ENCODE results near the gene REPS2. TPM values are rescaled to one million over a fixed set of nuclear protein-coding genes. Genes with fewer than 3 reads are reported as not detected.

REPS2 gene
- total and polyA plus RNA-seq, 5 donors from 2014 or later = 0.05 to 0.74 (median 0.52) TPM; not detected in 2

- Histone ChIP-seq H3K36me3 (ENCODE audit: control insufficient read depth, insufficient read depth, low read length) (no peaks in the 10 kb centered on the region), H3K9me3 (ENCODE audit: control insufficient read depth in 2 of 2, low read length in 2 of 2) (no peaks in the 10 kb centered on the region), H3K27me3 (ENCODE audit: control insufficient read depth, insufficient read depth, low read length) (no peaks in the 10 kb centered on the region), H3K27ac (ENCODE audit: insufficient read depth, low read length, poor library complexity, severe bottlenecking) (no peak overlapping the region), H3K4me1 (ENCODE audit: control insufficient read depth, insufficient read depth, low read length, poor library complexity, severe bottlenecking) (no peaks in the 10 kb centered on the region), H3K4me3 (ENCODE audit: low read depth, low read length) (no peak overlapping the region)
- no peaks in the 10 kb centered on the region for H3K27me3 Mint-ChIP-seq
- no peaks in the 10 kb centered on the region for H3K4me1 Mint-ChIP-seq
- H3K4me3 Mint-ChIP-seq = no peak overlapping the region
- no peak overlapping the region for H3K27ac Mint-ChIP-seq
- no peak for DNase-seq
- ATAC-seq (ENCODE audit: low read depth in 2 of 2) = no peak
- no peaks in the 10 kb centered on the region for H3K36me3 Mint-ChIP-seq
- peaks cover 0 to 1% (median 0%) of the 10 kb centered on the region in 7 donors for H3K9me3 Mint-ChIP-seq
These were observed 128.5 kb downstream of the REPS2 start for GRCh38 chrX:17075004-17075403.

- Histone ChIP-seq H3K9me3 (ENCODE audit: control insufficient read depth in 2 of 2, low read length in 2 of 2) (no peaks in the 10 kb centered on the region), H3K36me3 (ENCODE audit: control insufficient read depth, insufficient read depth, low read length) (no peaks in the 10 kb centered on the region), H3K4me1 (ENCODE audit: control insufficient read depth, insufficient read depth, low read length, poor library complexity, severe bottlenecking) (no peaks in the 10 kb centered on the region), H3K27me3 (ENCODE audit: control insufficient read depth, insufficient read depth, low read length) (no peaks in the 10 kb centered on the region), H3K27ac (ENCODE audit: insufficient read depth, low read length, poor library complexity, severe bottlenecking) (no peak overlapping the region), H3K4me3 (ENCODE audit: low read depth, low read length) (no peak overlapping the region)
- DNase-seq (no peak), ATAC-seq (ENCODE audit: low read depth in 2 of 2) (no peak)
- Mint-ChIP-seq H3K9me3 (peaks cover 0 to 1% (median 0%) of the 10 kb centered on the region in 7 donors), H3K27ac (no peak overlapping the region), H3K4me1 (no peaks in the 10 kb centered on the region), H3K36me3 (no peaks in the 10 kb centered on the region), H3K27me3 (peaks cover 4% of the 10 kb centered on the region), H3K4me3 (no peak overlapping the region)
These were observed 130.9 kb downstream of the REPS2 start for GRCh38 chrX:17077361-17077760.

DNA sequence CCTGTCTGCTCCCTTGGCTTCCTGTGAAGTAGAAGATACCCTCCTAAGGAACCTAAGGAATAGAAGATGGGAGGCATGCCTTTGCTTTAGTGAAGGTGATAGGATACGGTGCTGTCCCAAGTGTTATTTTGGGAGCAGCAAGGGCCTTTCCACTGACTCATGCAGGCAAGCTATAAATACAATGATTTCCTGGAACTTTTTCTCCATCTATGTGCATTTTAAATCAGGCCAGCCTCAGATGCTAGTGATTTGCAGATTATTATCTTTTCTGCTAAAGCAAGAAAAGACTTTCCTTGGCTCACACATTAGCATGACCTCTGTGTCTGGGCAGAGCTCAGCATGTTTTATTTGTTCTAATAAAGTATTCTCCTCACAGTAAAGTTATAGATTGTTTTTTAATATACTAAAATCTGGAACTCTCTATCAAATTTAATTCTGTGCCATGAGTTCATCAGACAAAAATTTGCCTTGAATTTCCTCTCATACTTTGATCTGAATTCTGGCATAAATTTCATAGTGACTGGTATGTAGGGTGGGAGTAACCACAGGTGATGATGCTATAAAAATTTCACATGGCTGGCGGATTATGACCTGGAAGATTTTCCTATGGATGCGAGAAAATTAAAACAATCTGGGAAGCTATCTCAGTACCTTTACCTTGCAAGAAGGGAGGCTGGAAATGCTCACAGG is 131.7 kb downstream of the REPS2 start:
- Mint-ChIP-seq H3K36me3 (no peaks in the 10 kb centered on the region), H3K4me1 (no peaks in the 10 kb centered on the region), H3K27ac (no peak overlapping the region), H3K4me3 (no peak overlapping the region), H3K9me3 (peaks cover 0 to under 1% (median 0%) of the 10 kb centered on the region in 7 donors), H3K27me3 (peaks cover 4% of the 10 kb centered on the region)
- Histone ChIP-seq H3K4me3 (ENCODE audit: low read depth, low read length) (no peak overlapping the region), H3K36me3 (ENCODE audit: control insufficient read depth, insufficient read depth, low read length) (no peaks in the 10 kb centered on the region), H3K4me1 (ENCODE audit: control insufficient read depth, insufficient read depth, low read length, poor library complexity, severe bottlenecking) (no peaks in the 10 kb centered on the region), H3K27ac (ENCODE audit: insufficient read depth, low read length, poor library complexity, severe bottlenecking) (no peak overlapping the region), H3K9me3 (ENCODE audit: control insufficient read depth in 2 of 2, low read length in 2 of 2) (no peaks in the 10 kb centered on the region), H3K27me3 (ENCODE audit: control insufficient read depth, insufficient read depth, low read length) (no peaks in the 10 kb centered on the region)
- ATAC-seq (ENCODE audit: low read depth in 2 of 2) = no peak
- no peak for DNase-seq

DNA sequence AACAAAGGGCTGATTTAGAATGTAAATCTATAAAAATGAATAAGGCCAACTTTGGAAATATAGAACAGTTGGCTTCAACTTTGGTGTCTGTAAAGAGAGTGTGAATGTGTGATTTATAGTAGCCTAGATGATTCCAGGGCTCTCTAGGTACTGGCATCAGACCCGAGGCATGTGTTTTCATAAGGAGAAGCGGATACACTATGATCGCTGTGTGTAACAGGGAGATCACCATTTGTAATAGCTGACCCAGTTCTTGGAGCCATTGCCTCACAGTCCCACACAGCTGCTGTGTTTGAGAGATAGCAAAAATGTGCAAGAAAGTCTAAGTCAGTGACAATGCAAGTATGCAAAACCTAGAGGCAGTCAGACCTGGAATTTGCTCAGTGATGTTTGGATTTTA is 135.1 kb downstream of the REPS2 start:
- Mint-ChIP-seq H3K27me3 (peaks cover 4% of the 10 kb centered on the region), H3K9me3 (peaks cover 0 to 1% (median 0%) of the 10 kb centered on the region in 7 donors), H3K36me3 (no peaks in the 10 kb centered on the region), H3K4me3 (no peak overlapping the region), H3K27ac (no peak overlapping the region), H3K4me1 (no peaks in the 10 kb centered on the region)
- no peak for ATAC-seq (ENCODE audit: low read depth in 2 of 2)
- no peaks in the 10 kb centered on the region for H3K9me3 ChIP-seq (ENCODE audit: control insufficient read depth in 2 of 2, low read length in 2 of 2)
- H3K36me3 ChIP-seq (ENCODE audit: control insufficient read depth, insufficient read depth, low read length) = no peaks in the 10 kb centered on the region
- no peak for DNase-seq
- no peak overlapping the region for H3K27ac ChIP-seq (ENCODE audit: insufficient read depth, low read length, poor library complexity, severe bottlenecking)
- H3K4me1 ChIP-seq (ENCODE audit: control insufficient read depth, insufficient read depth, low read length, poor library complexity, severe bottlenecking) = no peaks in the 10 kb centered on the region
- no peak overlapping the region for H3K4me3 ChIP-seq (ENCODE audit: low read depth, low read length)
- no peaks in the 10 kb centered on the region for H3K27me3 ChIP-seq (ENCODE audit: control insufficient read depth, insufficient read depth, low read length)

DNA sequence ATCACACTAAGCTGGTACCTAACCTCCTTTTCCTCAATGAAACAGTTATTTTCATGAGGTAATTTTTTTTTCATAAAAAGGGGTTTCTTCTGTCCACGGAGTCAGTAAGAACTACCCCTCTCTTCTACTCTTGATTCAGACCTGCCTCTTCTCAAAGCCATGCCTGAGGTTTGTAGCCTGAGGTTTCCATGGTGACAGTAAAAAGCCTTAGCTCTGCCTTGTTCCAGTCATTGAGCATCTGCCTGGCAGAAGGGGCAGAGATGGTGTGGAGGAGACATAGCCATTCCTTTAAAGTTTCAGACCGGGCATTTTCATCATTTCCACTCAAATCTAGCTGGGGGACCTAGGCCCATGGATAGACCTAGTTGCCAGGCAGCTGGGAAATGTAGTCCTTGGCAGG is 135.5 kb downstream of the REPS2 start:
- H3K36me3 ChIP-seq (ENCODE audit: control insufficient read depth, insufficient read depth, low read length) = no peaks in the 10 kb centered on the region
- ATAC-seq (ENCODE audit: low read depth in 2 of 2) (no peak), DNase-seq (no peak)
- Mint-ChIP-seq H3K27me3 (peaks cover 4% of the 10 kb centered on the region), H3K36me3 (no peaks in the 10 kb centered on the region), H3K4me1 (no peaks in the 10 kb centered on the region), H3K27ac (no peak overlapping the region), H3K4me3 (no peak overlapping the region), H3K9me3 (peaks cover 0 to 1% (median 0%) of the 10 kb centered on the region in 7 donors)
- no peak overlapping the region for H3K4me3 ChIP-seq (ENCODE audit: low read depth, low read length)
- no peaks in the 10 kb centered on the region for H3K27me3 ChIP-seq (ENCODE audit: control insufficient read depth, insufficient read depth, low read length)
- H3K9me3 ChIP-seq (ENCODE audit: control insufficient read depth in 2 of 2, low read length in 2 of 2) = no peaks in the 10 kb centered on the region
- no peaks in the 10 kb centered on the region for H3K4me1 ChIP-seq (ENCODE audit: control insufficient read depth, insufficient read depth, low read length, poor library complexity, severe bottlenecking)
- no peak overlapping the region for H3K27ac ChIP-seq (ENCODE audit: insufficient read depth, low read length, poor library complexity, severe bottlenecking)

GRCh38 chrX:17082831-17083230 is 136.4 kb downstream of the REPS2 start:
- no peaks in the 10 kb centered on the region for H3K4me1 ChIP-seq (ENCODE audit: control insufficient read depth, insufficient read depth, low read length, poor library complexity, severe bottlenecking)
- Mint-ChIP-seq H3K36me3 (no peaks in the 10 kb centered on the region), H3K4me1 (no peaks in the 10 kb centered on the region), H3K4me3 (no peak overlapping the region), H3K9me3 (peaks cover 0 to 1% (median 0%) of the 10 kb centered on the region in 7 donors), H3K27me3 (peaks cover 4% of the 10 kb centered on the region), H3K27ac (no peak overlapping the region)
- no peaks in the 10 kb centered on the region for H3K27me3 ChIP-seq (ENCODE audit: control insufficient read depth, insufficient read depth, low read length)
- no peak overlapping the region for H3K4me3 ChIP-seq (ENCODE audit: low read depth, low read length)
- DNase-seq (no peak), ATAC-seq (ENCODE audit: low read depth in 2 of 2) (no peak)
- no peaks in the 10 kb centered on the region for H3K36me3 ChIP-seq (ENCODE audit: control insufficient read depth, insufficient read depth, low read length)
- no peak overlapping the region for H3K27ac ChIP-seq (ENCODE audit: insufficient read depth, low read length, poor library complexity, severe bottlenecking)
- no peaks in the 10 kb centered on the region for H3K9me3 ChIP-seq (ENCODE audit: control insufficient read depth in 2 of 2, low read length in 2 of 2)

DNA sequence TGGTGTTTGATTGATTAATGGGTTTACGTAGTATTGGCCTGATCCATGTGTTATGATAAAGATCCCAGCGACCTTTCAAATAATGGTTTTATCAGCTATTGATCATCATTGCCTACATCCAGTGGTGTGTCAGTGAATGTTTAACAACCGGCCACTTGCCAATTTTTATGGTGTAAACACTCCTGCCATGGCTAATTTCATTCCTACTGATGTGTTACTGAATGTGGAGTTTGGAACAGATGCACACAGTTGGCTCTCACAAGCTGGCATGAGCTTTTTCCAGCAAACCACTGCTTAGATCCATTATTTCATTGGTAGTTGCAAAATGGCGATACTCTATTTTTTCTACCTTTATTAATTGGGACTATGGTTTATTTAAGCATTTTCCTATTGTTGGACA is 139.9 kb downstream of the REPS2 start:
- Histone ChIP-seq H3K27me3 (ENCODE audit: control insufficient read depth, insufficient read depth, low read length) (no peaks in the 10 kb centered on the region), H3K4me1 (ENCODE audit: control insufficient read depth, insufficient read depth, low read length, poor library complexity, severe bottlenecking) (no peaks in the 10 kb centered on the region), H3K36me3 (ENCODE audit: control insufficient read depth, insufficient read depth, low read length) (no peaks in the 10 kb centered on the region), H3K9me3 (ENCODE audit: control insufficient read depth in 2 of 2, low read length in 2 of 2) (no peaks in the 10 kb centered on the region), H3K27ac (ENCODE audit: insufficient read depth, low read length, poor library complexity, severe bottlenecking) (no peak overlapping the region), H3K4me3 (ENCODE audit: low read depth, low read length) (no peak overlapping the region)
- no peaks in the 10 kb centered on the region for H3K4me1 Mint-ChIP-seq
- ATAC-seq (ENCODE audit: low read depth in 2 of 2) = no peak
- H3K27me3 Mint-ChIP-seq = no peaks in the 10 kb centered on the region
- H3K27ac Mint-ChIP-seq = no peak overlapping the region
- no peak overlapping the region for H3K4me3 Mint-ChIP-seq
- no peak for DNase-seq
- peaks cover 0 to 1% (median 0%) of the 10 kb centered on the region in 7 donors for H3K9me3 Mint-ChIP-seq
- H3K36me3 Mint-ChIP-seq = no peaks in the 10 kb centered on the region

DNA sequence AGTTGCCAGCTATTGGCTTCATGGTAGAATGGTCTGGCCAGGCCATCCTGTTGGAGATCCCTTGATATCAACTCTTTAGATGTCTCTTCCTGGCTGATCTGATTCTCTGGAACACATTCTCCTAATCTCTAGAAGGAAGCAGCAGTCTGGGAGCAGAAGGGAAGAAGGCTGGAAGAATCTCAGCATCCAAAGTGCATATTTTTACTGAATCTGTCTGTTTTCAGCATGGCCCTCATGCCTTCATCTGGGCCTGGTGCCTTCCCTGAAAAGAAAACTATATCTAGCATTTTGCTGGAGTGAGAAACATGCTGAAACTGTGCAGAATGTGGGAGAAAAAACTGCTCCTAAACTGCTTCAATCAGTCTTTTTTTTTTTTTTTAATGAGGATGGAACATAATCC is 148.7 kb downstream of the REPS2 start:
- no peak overlapping the region for H3K27ac ChIP-seq (ENCODE audit: insufficient read depth, low read length, poor library complexity, severe bottlenecking)
- no peaks in the 10 kb centered on the region for H3K27me3 ChIP-seq (ENCODE audit: control insufficient read depth, insufficient read depth, low read length)
- no peaks in the 10 kb centered on the region for H3K4me1 Mint-ChIP-seq
- no peak overlapping the region for H3K27ac Mint-ChIP-seq
- H3K4me1 ChIP-seq (ENCODE audit: control insufficient read depth, insufficient read depth, low read length, poor library complexity, severe bottlenecking) = no peaks in the 10 kb centered on the region
- ATAC-seq (ENCODE audit: low read depth in 2 of 2) (no peak), DNase-seq (no peak)
- no peaks in the 10 kb centered on the region for H3K9me3 ChIP-seq (ENCODE audit: control insufficient read depth in 2 of 2, low read length in 2 of 2)
- H3K27me3 Mint-ChIP-seq = no peaks in the 10 kb centered on the region
- H3K4me3 Mint-ChIP-seq = no peak overlapping the region
- H3K4me3 ChIP-seq (ENCODE audit: low read depth, low read length) = no peak overlapping the region
- H3K36me3 Mint-ChIP-seq = no peaks in the 10 kb centered on the region
- H3K36me3 ChIP-seq (ENCODE audit: control insufficient read depth, insufficient read depth, low read length) = no peaks in the 10 kb centered on the region
- H3K9me3 Mint-ChIP-seq = peaks cover 0 to 3% (median 0%) of the 10 kb centered on the region in 7 donors

All from CD4-positive, CD25-positive, alpha-beta regulatory T cell (primary cell).